ENCODE measurements around the gene NUCKS1.

DNA sequence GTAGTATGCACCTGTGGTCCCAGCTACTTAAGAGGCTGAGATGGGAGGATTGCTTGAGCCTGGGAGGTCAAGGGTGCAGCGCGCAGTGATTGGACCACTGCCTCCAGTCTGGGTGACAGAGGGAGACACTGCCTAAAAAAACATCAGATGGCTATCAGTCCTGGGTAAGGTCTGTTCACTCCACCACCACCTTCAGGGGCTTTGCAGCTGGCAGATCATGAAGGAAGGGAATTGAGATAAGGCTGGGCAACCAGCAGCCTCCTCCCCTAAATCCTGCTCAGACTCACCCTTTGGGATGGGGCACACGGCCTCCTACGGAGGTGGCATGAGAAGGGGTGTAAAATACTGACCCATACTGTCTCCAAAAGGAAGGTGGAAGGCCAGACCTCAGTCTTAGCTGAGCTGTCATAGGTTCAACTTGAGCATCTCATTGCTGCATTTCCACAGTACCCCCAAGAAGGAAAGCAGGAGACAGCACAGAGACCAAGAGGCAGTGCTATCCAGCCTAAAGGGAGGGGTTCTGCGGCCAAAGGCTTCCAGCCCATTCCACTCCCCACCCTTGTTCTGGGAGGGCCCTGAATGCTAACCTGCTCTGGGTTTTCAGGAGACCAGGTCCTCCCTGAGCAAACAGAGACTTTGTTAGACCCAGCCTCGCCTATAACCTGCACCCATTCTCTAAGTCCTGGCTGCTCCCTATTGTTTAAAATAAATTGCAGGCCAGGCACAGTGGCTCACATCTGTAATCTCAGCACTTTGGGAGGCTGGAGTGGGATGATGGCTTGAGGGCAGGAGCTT is 83.4 kb downstream of the NUCKS1 start:
- TF ChIP-seq POLR2A (IDR thresholded peaks at IDR 0.05; ENCODE audit: borderline replicate concordance, extremely low read depth, insufficient read depth, insufficient read length) (no peak), SRF (IDR thresholded peaks at IDR 0.05; ENCODE audit: low read depth) (no peak), RAD21 (IDR thresholded peaks at IDR 0.05; ENCODE audit: low read depth) (no peak), CBX3 (IDR thresholded peaks at IDR 0.05; ENCODE audit: low read depth) (no peak)
- TF ChIP-seq, protein P1, sequence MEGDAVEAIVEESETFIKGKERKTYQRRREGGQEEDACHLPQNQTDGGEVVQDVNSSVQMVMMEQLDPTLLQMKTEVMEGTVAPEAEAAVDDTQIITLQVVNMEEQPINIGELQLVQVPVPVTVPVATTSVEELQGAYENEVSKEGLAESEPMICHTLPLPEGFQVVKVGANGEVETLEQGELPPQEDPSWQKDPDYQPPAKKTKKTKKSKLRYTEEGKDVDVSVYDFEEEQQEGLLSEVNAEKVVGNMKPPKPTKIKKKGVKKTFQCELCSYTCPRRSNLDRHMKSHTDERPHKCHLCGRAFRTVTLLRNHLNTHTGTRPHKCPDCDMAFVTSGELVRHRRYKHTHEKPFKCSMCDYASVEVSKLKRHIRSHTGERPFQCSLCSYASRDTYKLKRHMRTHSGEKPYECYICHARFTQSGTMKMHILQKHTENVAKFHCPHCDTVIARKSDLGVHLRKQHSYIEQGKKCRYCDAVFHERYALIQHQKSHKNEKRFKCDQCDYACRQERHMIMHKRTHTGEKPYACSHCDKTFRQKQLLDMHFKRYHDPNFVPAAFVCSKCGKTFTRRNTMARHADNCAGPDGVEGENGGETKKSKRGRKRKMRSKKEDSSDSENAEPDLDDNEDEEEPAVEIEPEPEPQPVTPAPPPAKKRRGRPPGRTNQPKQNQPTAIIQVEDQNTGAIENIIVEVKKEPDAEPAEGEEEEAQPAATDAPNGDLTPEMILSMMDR (IDR thresholded peaks at IDR 0.05 in 2 of 3, conservative IDR thresholded peaks at IDR 0.05 in 1 of 3; ENCODE audit: borderline replicate concordance in 1 of 3, insufficient read depth in 1 of 3, low read depth in 2 of 3, low read length in 2 of 3) = no peak
